Measurements from ENCODE around the gene RADX. TPM values are rescaled to one million over a fixed set of nuclear protein-coding genes. Genes with fewer than 3 reads are reported as not detected.

The RADX gene
- polyA plus RNA-seq, 3 donors, result 0.05 TPM; not detected in 2

DNA sequence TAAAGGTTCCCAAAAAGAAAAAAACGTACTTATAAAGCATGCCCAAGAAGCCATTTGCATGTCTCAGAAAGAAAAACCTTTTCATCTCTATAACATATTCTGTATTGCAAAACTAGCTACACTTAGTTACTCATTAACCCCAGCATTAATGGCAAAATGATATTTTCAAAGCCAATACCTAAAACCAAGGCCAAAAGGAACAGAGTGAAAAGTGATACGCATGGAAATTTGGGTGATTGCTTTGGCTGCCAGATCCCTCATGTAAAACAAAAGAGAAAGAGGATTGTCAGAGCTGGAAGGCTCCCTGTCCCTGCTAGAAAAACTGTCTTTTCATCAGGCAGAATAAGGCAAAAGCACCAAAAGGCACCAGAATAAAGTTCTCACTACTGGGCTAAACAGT, 46.8 kb upstream of the RADX start:
- Histone ChIP-seq H3K4me3 (replicated peaks in 1 of 3; ENCODE audit: low read depth in 2 of 3, low read length in 3 of 3) (no peak overlapping the region), H3K27ac (ENCODE audit: low read depth in 1 of 2, low read length in 2 of 2) (no peak overlapping the region), H3K36me3 (replicated peaks in 1 of 2; ENCODE audit: control insufficient read depth in 1 of 2, insufficient read depth in 2 of 2, low read length in 2 of 2) (no peaks in the 10 kb centered on the region), H3K9ac (ENCODE audit: insufficient read depth, low read length, poor library complexity, severe bottlenecking) (no peak overlapping the region), H2AFZ (ENCODE audit: insufficient read depth, low read depth, low read length, poor library complexity, severe bottlenecking) (no peak overlapping the region), H3K9me3 (replicated peaks in 1 of 2; ENCODE audit: control insufficient read depth in 1 of 2, insufficient read depth in 1 of 2, low read length in 2 of 2) (no peaks in the 10 kb centered on the region), H3K4me2 (replicated peaks; ENCODE audit: extremely low read depth, low read length, poor library complexity, severe bottlenecking) (no peak overlapping the region), H4K20me1 (ENCODE audit: insufficient read depth, low read length) (no peaks in the 10 kb centered on the region), H3K79me2 (ENCODE audit: insufficient read depth, low read length) (no peaks in the 10 kb centered on the region), H3K4me1 (ENCODE audit: control insufficient read depth in 1 of 2, insufficient read depth in 2 of 2, low read length in 2 of 2) (no peaks in the 10 kb centered on the region), H3K27me3 (ENCODE audit: control insufficient read depth in 2 of 2, insufficient read depth in 2 of 2, low read length in 2 of 2) (no peaks in the 10 kb centered on the region)
- H3K27ac Mint-ChIP-seq, result no peak overlapping the region
- TF ChIP-seq CTCF (IDR thresholded peaks at IDR 0.05), result no peak
- H3K36me3 Mint-ChIP-seq, result no peaks in the 10 kb centered on the region
- intact Hi-C loops (cut with micrococcal nuclease), result no loop called here
- WGBS (ENCODE audit: insufficient coverage), result no CpG with 5 or more reads among the region's 2 CpGs
- peaks cover 0 to 2% (median 2%) of the 10 kb centered on the region in 3 donors for H3K27me3 Mint-ChIP-seq (ENCODE audit: low read depth in 3 of 3)
- H3K4me1 Mint-ChIP-seq, result no peaks in the 10 kb centered on the region
- H3K9me3 Mint-ChIP-seq, result peaks cover 0 to 4% (median 0%) of the 10 kb centered on the region in 7 donors
- H3K4me3 Mint-ChIP-seq, result no peak overlapping the region
- DNase-seq, result no peak

DNA sequence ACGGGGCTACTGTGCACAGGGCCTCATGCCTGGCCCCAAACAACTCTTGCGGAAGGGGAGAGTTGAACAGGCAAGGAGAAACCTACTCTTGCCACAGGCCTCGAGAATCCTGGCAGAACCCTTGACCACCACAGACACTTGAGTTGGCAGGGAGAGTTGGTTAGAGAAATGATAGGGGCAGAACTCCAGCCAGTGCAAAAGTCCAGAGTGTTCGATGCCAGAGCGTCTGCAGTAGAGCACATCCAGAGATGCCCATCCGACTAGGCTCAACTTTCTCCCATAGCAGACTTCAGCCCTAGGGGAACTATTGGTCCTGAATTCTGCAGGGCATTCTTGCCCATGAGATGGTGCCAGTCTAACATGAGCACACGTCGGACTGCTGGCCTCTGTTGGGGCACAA, 45.4 kb upstream of the RADX start:
- peaks cover 0 to 4% (median 0%) of the 10 kb centered on the region in 7 donors for H3K9me3 Mint-ChIP-seq
- no peak overlapping the region for H3K27ac Mint-ChIP-seq
- H3K4me3 Mint-ChIP-seq, result no peak overlapping the region
- Histone ChIP-seq H3K4me3 (replicated peaks in 1 of 3; ENCODE audit: low read depth in 2 of 3, low read length in 3 of 3) (no peak overlapping the region), H3K79me2 (ENCODE audit: insufficient read depth, low read length) (no peaks in the 10 kb centered on the region), H3K4me2 (replicated peaks; ENCODE audit: extremely low read depth, low read length, poor library complexity, severe bottlenecking) (no peak overlapping the region), H3K4me1 (ENCODE audit: control insufficient read depth in 1 of 2, insufficient read depth in 2 of 2, low read length in 2 of 2) (no peaks in the 10 kb centered on the region), H3K36me3 (replicated peaks in 1 of 2; ENCODE audit: control insufficient read depth in 1 of 2, insufficient read depth in 2 of 2, low read length in 2 of 2) (no peaks in the 10 kb centered on the region), H2AFZ (ENCODE audit: insufficient read depth, low read depth, low read length, poor library complexity, severe bottlenecking) (no peak overlapping the region), H3K9me3 (replicated peaks in 1 of 2; ENCODE audit: control insufficient read depth in 1 of 2, insufficient read depth in 1 of 2, low read length in 2 of 2) (no peaks in the 10 kb centered on the region), H3K9ac (ENCODE audit: insufficient read depth, low read length, poor library complexity, severe bottlenecking) (no peak overlapping the region), H3K27ac (ENCODE audit: low read depth in 1 of 2, low read length in 2 of 2) (no peak overlapping the region), H4K20me1 (ENCODE audit: insufficient read depth, low read length) (no peaks in the 10 kb centered on the region), H3K27me3 (ENCODE audit: control insufficient read depth in 2 of 2, insufficient read depth in 2 of 2, low read length in 2 of 2) (no peaks in the 10 kb centered on the region)
- no peak for TF ChIP-seq CTCF (IDR thresholded peaks at IDR 0.05)
- whole genome bisulfite sequencing (ENCODE audit: insufficient coverage), result 100% methylated on average over 2 of the region's 8 CpGs
- intact Hi-C loops (cut with micrococcal nuclease), result no loop called here
- H3K4me1 Mint-ChIP-seq, result no peaks in the 10 kb centered on the region
- H3K27me3 Mint-ChIP-seq (ENCODE audit: low read depth in 3 of 3), result peaks cover 0 to 2% (median 2%) of the 10 kb centered on the region in 3 donors
- DNase-seq, result no peak
- no peaks in the 10 kb centered on the region for H3K36me3 Mint-ChIP-seq

Measured in CD14-positive monocyte (primary cell).